NOMO-1 (cell line): ENCODE data around the gene APOL6.
"Not testable (repeated sequence)": the region's sequence is repeated elsewhere in the genome, so short reads cannot be mapped to it uniquely, and the experiment has no call there.

Experiments used
- DNase-seq, 2 experiments: peaks; one replicate each; lab custom pipeline; 2025; ENCODE audit not compliant: unreplicated experiment in 2 of 2; lab: John Stamatoyannopoulos, UW

APOL6 gene

GRCh38 chr22:35666699-35667098 lies 18.5 kb downstream of the APOL6 start:
- not testable (repeated sequence) for DNase-seq

- no peak for DNase-seq
Observed at GRCh38 chr22:35674335-35674734, 26.1 kb downstream of the APOL6 start.

- peak in 1 of 2 experiments; percentile 30 for DNase-seq
Observed at GRCh38 chr22:35676065-35676464, 27.8 kb downstream of the APOL6 start.

GRCh38 chr22:35677460-35678187 lies 29.4 kb downstream of the APOL6 start:
- DNase-seq, result no peak

- DNase-seq, result no peak
Observed at GRCh38 chr22:35678836-35679235, 30.6 kb downstream of the APOL6 start.

GRCh38 chr22:35679492-35679891 lies 31.2 kb downstream of the APOL6 start:
- not testable (repeated sequence) for DNase-seq

GRCh38 chr22:35681454-35682052 lies 33.3 kb downstream of the APOL6 start:
- no peak for DNase-seq

- no peak for DNase-seq
Observed at GRCh38 chr22:35683560-35683959, 35.3 kb downstream of the APOL6 start.

GRCh38 chr22:35684270-35684700 lies 36.0 kb downstream of the APOL6 start:
- DNase-seq, result no peak

- no peak for DNase-seq
Observed at GRCh38 chr22:35684732-35685131, 36.5 kb downstream of the APOL6 start.

GRCh38 chr22:35685731-35686130 lies 37.5 kb downstream of the APOL6 start:
- DNase-seq, result no peak

- DNase-seq, result no peak
Observed at GRCh38 chr22:35686298-35686697, 38.1 kb downstream of the APOL6 start.

- no peak for DNase-seq
Observed at GRCh38 chr22:35687461-35687860, 39.2 kb downstream of the APOL6 start.

- no peak for DNase-seq
Observed at GRCh38 chr22:35688913-35689675, 40.8 kb downstream of the APOL6 start.

- no peak for DNase-seq
Observed at GRCh38 chr22:35690001-35690400, 41.8 kb downstream of the APOL6 start.

- DNase-seq, result no peak
Observed at GRCh38 chr22:35695202-35695601, 47.0 kb downstream of the APOL6 start.

GRCh38 chr22:35697142-35697541 lies 48.9 kb downstream of the APOL6 start:
- DNase-seq, result peak in 1 of 2 experiments; percentile 40

- not testable (repeated sequence) for DNase-seq
Observed at GRCh38 chr22:35699852-35700251, 51.6 kb downstream of the APOL6 start.

- no peak for DNase-seq
Observed at GRCh38 chr22:35703861-35704584, 55.8 kb downstream of the APOL6 start.

GRCh38 chr22:35705141-35705540 lies 56.9 kb downstream of the APOL6 start:
- no peak for DNase-seq

GRCh38 chr22:35708453-35708852 lies 60.2 kb downstream of the APOL6 start:
- no peak for DNase-seq
